Left lung (tissue), 10 donors: ENCODE results near the gene TELO2. TPM values are rescaled to one million over a fixed set of nuclear protein-coding genes. Genes with fewer than 3 reads are reported as not detected.

Experiments used
- ATAC-seq: fragments of 200-7000 bp; cut with Tn5 transposase; one replicate; pipeline ENCODE4 v1.9.1; 2020; ENCODE audit warnings: moderate library complexity
- DNase-seq, 4 donors: peaks; one replicate each; pipeline ENCODE4 v3.0.0-alpha.2; 2013 to 2020
- H3K27ac ChIP-seq, 2 donors: fragments of 200-600 bp; sonication (generic) in 1 of 2; one replicate each; pipeline versions ENCODE4 v1.5.0 to v1.8.0; 2020 to 2021
- H3K27me3 ChIP-seq, 2 donors: fragments of 200-600 bp; sonication (generic) in 1 of 2; one replicate each; pipeline versions ENCODE4 v1.5.0 to v1.8.0; 2020 to 2021
- H3K36me3 ChIP-seq, 2 donors: fragments of 200-600 bp; sonication (generic) in 1 of 2; one replicate each; pipeline versions ENCODE4 v1.5.0 to v1.8.0; 2020 to 2021
- H3K4me1 ChIP-seq, 2 donors: fragments of 200-600 bp; one replicate each; pipeline ENCODE4 v1.8.0; 2021
- H3K4me3 ChIP-seq, 2 donors: fragments of 200-600 bp; sonication (generic) in 1 of 2; one replicate each; pipeline versions ENCODE4 v1.5.0 to v1.8.0; 2020 to 2021; ENCODE audit warnings: mild to moderate bottlenecking in 1 of 2
- H3K9me3 ChIP-seq, 2 donors: fragments of 200-600 bp; sonication (generic) in 1 of 2; one replicate each; pipeline versions ENCODE4 v1.5.0 to v1.8.0; 2020 to 2021
- CTCF ChIP-seq, 2 donors: fragments of 200-600 bp; sonication (generic) in 1 of 2; IDR thresholded peaks; one replicate each; pipeline versions ENCODE4 v1.5.0 to v1.8.0; 2021; ENCODE audit warnings: antibody characterized with exemption in 2 of 2
- intact Hi-C, 2 donors: fragments of 100-400 bp; cut with DNase I; formaldehyde crosslinking; loops; one replicate each; pipeline versions ENCODE4 v1.11.2 to v1.14.2; 2022
- polyA plus RNA-seq, 6 donors: library from polyadenylated mRNA; unstranded; fragments of 120-200 nt; gene quantifications; one replicate each; pipeline ENCODE4 v1.2.1, GENCODE V29; 2013; ENCODE audit not compliant: insufficient read length in 6 of 6
- total RNA-seq, 2 donors: library from RNA; stranded (reverse); fragmentation: NEBNext Ultra II Directional; extraction: Animal tissue kit (Norgen Biotek cat#: 25700); gene quantifications; one replicate each; pipeline ENCODE4 v1.2.1, GENCODE V29; 2021
- donor health status: DM: no; HTN: yes; CAD: no.
- donor health status: DM: no; HTN: no; CAD: no.

TELO2 gene
- total and polyA plus RNA-seq, 8 donors, result 24.5 to 49.1 (median 35.1) TPM

GRCh38 chr16:1444730-1445517 lies 48.2 kb upstream of the TELO2 start:
- H3K4me1 ChIP-seq, result no peaks in the 10 kb centered on the region
- intact Hi-C loops, result no loop called here
- H3K36me3 ChIP-seq, result peaks cover 0 to 54% of the 10 kb centered on the region in 2 donors
- H3K27ac ChIP-seq, result no peak overlapping the region
- no peak for TF ChIP-seq CTCF (IDR thresholded peaks at IDR 0.05)
- H3K9me3 ChIP-seq, result no peaks in the 10 kb centered on the region
- ATAC-seq (no peak), DNase-seq (no peak)
- no peak overlapping the region for H3K4me3 ChIP-seq
- H3K27me3 ChIP-seq, result no peaks in the 10 kb centered on the region

- intact Hi-C loops, result no loop called here
- Histone ChIP-seq H3K27ac (no peak overlapping the region), H3K36me3 (peaks cover 0 to 61% of the 10 kb centered on the region in 2 donors), H3K27me3 (no peaks in the 10 kb centered on the region), H3K4me1 (no peaks in the 10 kb centered on the region), H3K9me3 (no peaks in the 10 kb centered on the region), H3K4me3 (no peak overlapping the region)
- no peak for ATAC-seq
- no peak for DNase-seq
- no peak for TF ChIP-seq CTCF (IDR thresholded peaks at IDR 0.05)
Measured at GRCh38 chr16:1445518-1446203, 47.5 kb upstream of the TELO2 start.

- no peak overlapping the region for H3K4me3 ChIP-seq
- ATAC-seq, result no peak
- DNase-seq, result no peak
- H3K4me1 ChIP-seq, result no peaks in the 10 kb centered on the region
- H3K27ac ChIP-seq, result no peak overlapping the region
- no peaks in the 10 kb centered on the region for H3K27me3 ChIP-seq
- intact Hi-C loops, result no loop called here
- peaks cover 0 to 70% of the 10 kb centered on the region in 2 donors for H3K36me3 ChIP-seq
- TF ChIP-seq CTCF (IDR thresholded peaks at IDR 0.05), result no peak
- H3K9me3 ChIP-seq, result no peaks in the 10 kb centered on the region
Measured at GRCh38 chr16:1446296-1447080, 46.7 kb upstream of the TELO2 start.

- no peaks in the 10 kb centered on the region for H3K27me3 ChIP-seq
- no peaks in the 10 kb centered on the region for H3K4me1 ChIP-seq
- no peaks in the 10 kb centered on the region for H3K9me3 ChIP-seq
- no peak for DNase-seq
- ATAC-seq, result no peak
- no peak overlapping the region for H3K27ac ChIP-seq
- no peak for TF ChIP-seq CTCF (IDR thresholded peaks at IDR 0.05)
- H3K36me3 ChIP-seq, result peaks cover 0 to 84% of the 10 kb centered on the region in 2 donors
- intact Hi-C loops, result no loop called here
- no peak overlapping the region for H3K4me3 ChIP-seq
Measured at GRCh38 chr16:1447965-1448364, 45.2 kb upstream of the TELO2 start.
